GM12864 (cell line): ENCODE results near the gene C1orf174.

Experiments
- DNase-seq: peaks from one replicate; pipeline ENCODE4 v3.0.0-alpha.2; 2011; ENCODE audit warnings: low read depth
- H3K4me3 ChIP-seq: 2 replicates; pipeline ENCODE4 v1.5.1; 2011; ENCODE audit warnings: mild to moderate bottlenecking, low read depth, low read length, control low read depth
- CTCF ChIP-seq: IDR thresholded peaks from 2 replicates; pipeline ENCODE4 v1.5.1; 2011; ENCODE audit warnings: low read depth, mild to moderate bottlenecking, moderate library complexity, low read length, control low read depth, inconsistent platforms; ENCODE audit errors: missing control alignments

Gene C1orf174

GRCh38 chr1:3857791-3858129 lies 42.3 kb downstream of the C1orf174 start:
- TF ChIP-seq CTCF, result no peak
- DNase-seq, result no peak
- H3K4me3 ChIP-seq, result peak overlapping the region; percentile 99

- peak within 1 kb of the TSS; percentile 99 for H3K4me3 ChIP-seq
- peak; percentile 41 for TF ChIP-seq CTCF
- DNase-seq, result peak; percentile 96
Observed at GRCh38 chr1:3856923-3857790, 42.9 kb downstream of the C1orf174 start, which contains the start of the genes CEP104 and DFFB. CEP104 (minus strand) TSS chr1:3857211; CDS start chr1:3852407, 4,804 bp downstream. DFFB (plus strand) TSS chr1:3857476; CDS start chr1:3857604, 128 bp downstream.

- no peak overlapping the region for H3K4me3 ChIP-seq
- DNase-seq, result no peak
- TF ChIP-seq CTCF, result no peak
Observed at GRCh38 chr1:3852711-3853485, 47.2 kb downstream of the C1orf174 start.

GRCh38 chr1:3852091-3852490 lies 48.0 kb downstream of the C1orf174 start:
- DNase-seq, result no peak
- H3K4me3 ChIP-seq, result no peak overlapping the region
- no peak for TF ChIP-seq CTCF

- TF ChIP-seq CTCF, result no peak
- H3K4me3 ChIP-seq, result no peak overlapping the region
- DNase-seq, result no peak
Observed at GRCh38 chr1:3851292-3851691, 48.8 kb downstream of the C1orf174 start.

- no peak for TF ChIP-seq CTCF
- DNase-seq, result no peak
- H3K4me3 ChIP-seq, result no peak overlapping the region
Observed at GRCh38 chr1:3850857-3851256, 49.2 kb downstream of the C1orf174 start.

GRCh38 chr1:3847081-3847480 lies 53.0 kb downstream of the C1orf174 start:
- DNase-seq, result no peak
- TF ChIP-seq CTCF, result no peak
- no peak overlapping the region for H3K4me3 ChIP-seq
